Fibroblast of pulmonary artery (primary cell): Measurements from ENCODE around the gene FBXO34.
A peak's percentile ranks its signal among the peaks of the same experiment; 100 is the strongest.

ENCODE experiments used
- DNase-seq: peaks from one replicate; pipeline ENCODE4 v3.0.0-alpha.2; 2010; ENCODE audit warnings: low read depth
- H3K4me3 ChIP-seq: replicated peaks from 2 replicates; pipeline ENCODE4 v1.5.1; 2011; ENCODE audit warnings: low read depth, mild to moderate bottlenecking, control low read depth, low read length, moderate library complexity
- CTCF ChIP-seq: IDR thresholded peaks from 2 replicates; pipeline ENCODE4 v1.5.1; 2011; ENCODE audit warnings: mild to moderate bottlenecking, control low read depth, low read length, inconsistent platforms; ENCODE audit errors: missing control alignments

Gene FBXO34

DNA sequence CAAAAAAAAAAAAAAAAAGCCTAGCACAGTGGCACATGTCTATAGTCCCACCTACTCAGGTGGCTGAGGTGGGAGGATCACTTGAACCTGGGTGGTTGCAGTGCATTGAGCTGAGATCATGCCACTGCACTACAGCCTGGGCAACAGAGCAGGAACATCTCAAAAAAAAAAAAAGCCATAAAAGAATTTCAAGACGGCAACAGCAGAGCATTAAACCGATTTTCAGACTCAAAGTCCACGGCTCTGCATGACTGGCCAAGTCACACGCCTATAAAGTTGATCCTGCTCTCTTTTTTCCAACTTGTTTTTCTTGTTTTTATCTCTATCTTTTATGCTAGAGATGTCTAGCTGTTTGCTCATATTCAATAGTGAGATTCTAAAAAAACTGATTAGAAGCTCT is 45.3 kb downstream of the FBXO34 start:
- no peak overlapping the region for H3K4me3 ChIP-seq
- no peak for TF ChIP-seq CTCF
- no peak for DNase-seq

- TF ChIP-seq CTCF, result no peak
- no peak overlapping the region for H3K4me3 ChIP-seq
- no peak for DNase-seq
Measured at GRCh38 chr14:55317542-55318306, 46.5 kb downstream of the FBXO34 start.

DNA sequence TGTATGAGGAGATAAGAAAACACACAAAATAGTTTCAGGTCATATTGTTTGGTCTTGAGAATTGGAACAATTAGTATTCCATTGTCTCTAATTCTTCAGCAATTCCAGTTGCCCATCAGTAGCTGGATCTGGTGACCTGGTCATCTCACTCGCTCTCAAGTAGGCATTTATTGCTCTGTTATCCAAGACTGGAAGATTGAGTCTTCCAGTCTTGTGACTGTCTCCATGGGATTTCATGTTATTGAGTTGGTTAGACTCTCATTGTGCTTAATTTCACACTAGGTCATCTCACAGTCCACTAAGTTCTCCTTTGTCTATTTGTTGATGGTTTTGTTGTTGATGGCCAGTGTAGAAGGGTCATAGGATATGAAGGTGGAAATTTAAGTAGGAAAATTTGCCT is 47.5 kb downstream of the FBXO34 start:
- no peak overlapping the region for H3K4me3 ChIP-seq
- TF ChIP-seq CTCF, result no peak
- DNase-seq, result no peak

DNA sequence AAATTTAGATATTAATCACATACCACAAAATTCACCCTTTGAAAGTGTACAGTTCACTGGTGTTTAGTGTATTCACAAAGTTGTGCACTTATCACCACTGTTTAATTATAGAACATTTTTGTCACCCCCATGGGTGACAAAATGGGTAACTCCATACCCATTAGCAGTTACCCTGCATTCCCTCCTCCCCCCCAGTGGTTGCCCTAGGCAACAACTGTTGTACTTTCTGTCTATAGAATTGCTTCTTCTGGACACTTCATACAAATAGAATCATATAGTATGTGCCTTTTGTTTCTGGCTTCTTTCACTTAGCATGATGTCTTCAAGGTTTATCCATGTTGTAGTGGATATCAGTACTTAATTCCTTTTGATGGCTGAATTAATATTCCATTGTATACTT is 52.7 kb downstream of the FBXO34 start:
- DNase-seq, result no peak
- H3K4me3 ChIP-seq, result no peak overlapping the region
- TF ChIP-seq CTCF, result no peak

GRCh38 chr14:55324812-55325211 is 53.6 kb downstream of the FBXO34 start:
- H3K4me3 ChIP-seq, result no peak overlapping the region
- no peak for DNase-seq
- TF ChIP-seq CTCF, result no peak

GRCh38 chr14:55327179-55327578 is 56.0 kb downstream of the FBXO34 start:
- no peak overlapping the region for H3K4me3 ChIP-seq
- no peak for TF ChIP-seq CTCF
- DNase-seq, result no peak

- H3K4me3 ChIP-seq, result no peak overlapping the region
- DNase-seq, result peak; percentile 39
- no peak for TF ChIP-seq CTCF
Measured at GRCh38 chr14:55328317-55328716, 57.1 kb downstream of the FBXO34 start.
